Mesenchymal stem cell (in vitro differentiated cells and primary cell): Measurements from ENCODE around the gene ABCB11.
A peak's percentile ranks its signal among the peaks of the same experiment; 100 is the strongest.

Source experiments
- DNase-seq: peaks from one replicate; pipeline ENCODE4 v3.0.0-alpha.2; 2013
- H2AFZ ChIP-seq: one replicate; pipeline ENCODE4 v1.6.1; 2013; ENCODE audit warnings: low read depth, mild to moderate bottlenecking, control low read depth, inconsistent platforms, low read length, moderate library complexity
- H2AK5ac ChIP-seq: 2 replicates; pipeline ENCODE4 v1.6.1; 2013; ENCODE audit warnings: low read length, moderate library complexity, mild to moderate bottlenecking, inconsistent platforms; ENCODE audit not compliant: severe bottlenecking
- H2BK120ac ChIP-seq: one replicate; pipeline ENCODE4 v1.6.1; 2013; ENCODE audit warnings: low read depth, mild to moderate bottlenecking, inconsistent platforms, low read length, moderate library complexity
- H2BK12ac ChIP-seq, 2 experiments: one replicate each; pipeline ENCODE4 v1.6.1; 2013; ENCODE audit warnings: inconsistent platforms in 2 of 2, low read length in 2 of 2, mild to moderate bottlenecking in 2 of 2, moderate library complexity in 2 of 2, control low read depth in 1 of 2
- H2BK15ac ChIP-seq: one replicate; pipeline ENCODE4 v1.6.1; 2013; ENCODE audit warnings: mild to moderate bottlenecking, low read depth, inconsistent platforms; ENCODE audit not compliant: poor library complexity, severe bottlenecking
- H2BK5ac ChIP-seq: 2 replicates; pipeline ENCODE4 v1.6.1; 2013; ENCODE audit warnings: low read depth, mild to moderate bottlenecking, low read length, control low read depth, inconsistent platforms; ENCODE audit not compliant: poor library complexity, severe bottlenecking
- H3K14ac ChIP-seq, 2 experiments: one replicate each; pipeline ENCODE4 v1.6.1; 2013; ENCODE audit warnings: inconsistent platforms in 2 of 2, low read length in 2 of 2, control low read depth in 1 of 2, mild to moderate bottlenecking in 1 of 2, moderate library complexity in 1 of 2
- H3K18ac ChIP-seq, 2 experiments: one replicate each; pipeline ENCODE4 v1.6.1; 2013; ENCODE audit warnings: inconsistent platforms in 2 of 2, low read length in 2 of 2, control low read depth in 1 of 2, low read depth in 1 of 2, mild to moderate bottlenecking in 1 of 2
- H3K23ac ChIP-seq, 2 experiments: one replicate each; pipeline ENCODE4 v1.6.1; 2013; ENCODE audit warnings: inconsistent platforms in 2 of 2, low read length in 2 of 2, mild to moderate bottlenecking in 2 of 2, moderate library complexity in 2 of 2, control low read depth in 1 of 2
- H3K27ac ChIP-seq: 2 replicates; pipeline ENCODE4 v1.5.1; 2013; ENCODE audit warnings: mild to moderate bottlenecking, moderate library complexity, low read length, control low read depth, inconsistent platforms; ENCODE audit not compliant: poor library complexity, severe bottlenecking
- H3K27me3 ChIP-seq, 2 experiments: 2 replicates each; pipeline versions ENCODE4 v1.6.1 to v1.7.0; 2013; ENCODE audit warnings: low read length in 2 of 2, mild to moderate bottlenecking in 2 of 2, moderate library complexity in 2 of 2, control low read depth in 1 of 2, inconsistent platforms in 1 of 2; ENCODE audit not compliant: control insufficient read depth in 1 of 2, insufficient read depth in 1 of 2
- H3K36me3 ChIP-seq, 2 experiments: 2 replicates each; pipeline versions ENCODE4 v1.6.1 to v1.7.0; 2013; ENCODE audit warnings: low read length in 2 of 2, control low read depth in 1 of 2, inconsistent platforms in 1 of 2, low read depth in 1 of 2, mild to moderate bottlenecking in 1 of 2; ENCODE audit not compliant: insufficient read depth in 2 of 2, control insufficient read depth in 1 of 2
- H3K4ac ChIP-seq, 2 experiments: one replicate each; pipeline ENCODE4 v1.6.1; 2013; ENCODE audit warnings: inconsistent platforms in 2 of 2, low read length in 2 of 2, mild to moderate bottlenecking in 2 of 2, moderate library complexity in 2 of 2, control low read depth in 1 of 2, low read depth in 1 of 2
- H3K4me1 ChIP-seq: 2 replicates; pipeline ENCODE4 v1.6.1; 2013; ENCODE audit warnings: low read depth, low read length, control low read depth; ENCODE audit not compliant: control insufficient read depth, insufficient read depth
- H3K4me2 ChIP-seq: 2 replicates; pipeline ENCODE4 v1.6.1; 2013; ENCODE audit warnings: low read length, mild to moderate bottlenecking, inconsistent platforms; ENCODE audit not compliant: poor library complexity, severe bottlenecking
- H3K4me3 ChIP-seq, 2 experiments: 2 replicates each; pipeline versions ENCODE4 v1.5.1 to v1.7.0; 2013; ENCODE audit warnings: low read length in 2 of 2, mild to moderate bottlenecking in 2 of 2, control low read depth in 1 of 2, low read depth in 1 of 2; ENCODE audit not compliant: insufficient read depth in 1 of 2
- H3K79me1 ChIP-seq: replicated peaks from 2 replicates; pipeline ENCODE4 v1.6.1; 2013; ENCODE audit warnings: mild to moderate bottlenecking, control low read depth, low read length, inconsistent platforms; ENCODE audit not compliant: poor library complexity, severe bottlenecking
- H3K9ac ChIP-seq: 2 replicates; pipeline ENCODE4 v1.7.0; 2013; ENCODE audit warnings: mild to moderate bottlenecking, low read length, moderate library complexity
- H3K9me3 ChIP-seq: 2 replicates; pipeline ENCODE4 v1.7.0; 2013; ENCODE audit warnings: mild to moderate bottlenecking, low read length; ENCODE audit not compliant: control insufficient read depth
- H4K8ac ChIP-seq: one replicate; pipeline ENCODE4 v1.6.1; 2013; ENCODE audit warnings: inconsistent platforms, mild to moderate bottlenecking, low read length, moderate library complexity
- H4K91ac ChIP-seq: one replicate; pipeline ENCODE4 v1.6.1; 2013; ENCODE audit warnings: mild to moderate bottlenecking, low read length, inconsistent platforms
- WGBS: methylation state at CpG from one replicate; pipeline ENCODE4 v1.1.7; 2013; ENCODE audit warnings: mixed read lengths; 5-methylcytosine and 5-hydroxymethylcytosine counted together

ABCB11 gene

GRCh38 chr2:169034984-169035544 lies 3.9 kb upstream of the ABCB11 start:
- Histone ChIP-seq H3K4ac (no peak overlapping the region), H3K23ac (no peak overlapping the region), H3K27me3 (no peaks in the 10 kb centered on the region), H3K79me1 (no peaks in the 10 kb centered on the region), H3K4me1 (no peaks in the 10 kb centered on the region), H2BK5ac (no peak overlapping the region), H2AK5ac (no peak overlapping the region), H3K9me3 (no peaks in the 10 kb centered on the region), H2BK12ac (no peak overlapping the region), H2BK120ac (no peak overlapping the region), H3K18ac (no peak overlapping the region), H3K4me3 (no peak overlapping the region), H4K8ac (no peak overlapping the region), H3K4me2 (no peak overlapping the region), H2AFZ (no peak overlapping the region), H2BK15ac (no peak overlapping the region), H3K14ac (no peak overlapping the region), H3K27ac (no peak overlapping the region), H3K36me3 (no peaks in the 10 kb centered on the region), H3K9ac (no peak overlapping the region), H4K91ac (no peak overlapping the region)
- no peak for DNase-seq

- H3K4me1 ChIP-seq: no peaks in the 10 kb centered on the region
- H3K23ac ChIP-seq: no peak overlapping the region
- H3K9ac ChIP-seq: no peak overlapping the region
- H3K36me3 ChIP-seq: no peaks in the 10 kb centered on the region
- H3K18ac ChIP-seq: no peak overlapping the region
- H3K4ac ChIP-seq: no peak overlapping the region
- DNase-seq: peak; percentile 50
- no peaks in the 10 kb centered on the region for H3K9me3 ChIP-seq
- H3K14ac ChIP-seq: no peak overlapping the region
- no peak overlapping the region for H4K91ac ChIP-seq
- H2AFZ ChIP-seq: no peak overlapping the region
- WGBS: 29% methylated on average over 1 of the region's 1 CpG
- no peak overlapping the region for H2BK120ac ChIP-seq
- H4K8ac ChIP-seq: no peak overlapping the region
- no peak overlapping the region for H3K4me3 ChIP-seq
- no peak overlapping the region for H2BK15ac ChIP-seq
- H3K27me3 ChIP-seq: no peaks in the 10 kb centered on the region
- no peak overlapping the region for H3K4me2 ChIP-seq
- no peak overlapping the region for H2AK5ac ChIP-seq
- H3K27ac ChIP-seq: no peak overlapping the region
- H3K79me1 ChIP-seq: no peaks in the 10 kb centered on the region
- H2BK12ac ChIP-seq: no peak overlapping the region
- no peak overlapping the region for H2BK5ac ChIP-seq
Measured at GRCh38 chr2:169034256-169034655, 3.1 kb upstream of the ABCB11 start.

GRCh38 chr2:169029341-169029740 lies 1.8 kb downstream of the ABCB11 start:
- no peaks in the 10 kb centered on the region for H3K9me3 ChIP-seq
- H3K14ac ChIP-seq: no peak overlapping the region
- H3K4ac ChIP-seq: no peak overlapping the region

GRCh38 chr2:169027234-169027633 lies 3.9 kb downstream of the ABCB11 start:
- H3K27ac ChIP-seq: no peak overlapping the region
- H3K4me3 ChIP-seq: no peak overlapping the region
- DNase-seq: no peak
- no peak overlapping the region for H3K4ac ChIP-seq
- no peak overlapping the region for H4K91ac ChIP-seq
- H3K4me1 ChIP-seq: no peaks in the 10 kb centered on the region
- H2BK120ac ChIP-seq: no peak overlapping the region
- no peak overlapping the region for H3K4me2 ChIP-seq
- H3K14ac ChIP-seq: no peak overlapping the region
- H3K9ac ChIP-seq: no peak overlapping the region
- H3K23ac ChIP-seq: no peak overlapping the region
- H2AFZ ChIP-seq: no peak overlapping the region
- H3K9me3 ChIP-seq: no peaks in the 10 kb centered on the region
- no peaks in the 10 kb centered on the region for H3K27me3 ChIP-seq
- no peak overlapping the region for H4K8ac ChIP-seq
- 100% methylated on average over 1 of the region's 3 CpGs for WGBS
- H2BK12ac ChIP-seq: no peak overlapping the region
- no peaks in the 10 kb centered on the region for H3K79me1 ChIP-seq
- no peaks in the 10 kb centered on the region for H3K36me3 ChIP-seq
- no peak overlapping the region for H2AK5ac ChIP-seq
- no peak overlapping the region for H2BK5ac ChIP-seq
- no peak overlapping the region for H2BK15ac ChIP-seq
- no peak overlapping the region for H3K18ac ChIP-seq

More at GRCh38 chr2:169029341-169029740, 1.8 kb downstream of the ABCB11 start:
- no peak overlapping the region for H2BK12ac ChIP-seq
- 93% methylated on average over 4 of the region's 5 CpGs for WGBS
- H3K4me3 ChIP-seq: no peak overlapping the region
- H2BK120ac ChIP-seq: no peak overlapping the region
- no peak for DNase-seq
- H3K23ac ChIP-seq: no peak overlapping the region
- H2BK15ac ChIP-seq: no peak overlapping the region
- no peaks in the 10 kb centered on the region for H3K4me1 ChIP-seq
- no peak overlapping the region for H2AFZ ChIP-seq
- H3K9ac ChIP-seq: no peak overlapping the region
- H3K18ac ChIP-seq: no peak overlapping the region
- no peak overlapping the region for H3K27ac ChIP-seq
- no peaks in the 10 kb centered on the region for H3K79me1 ChIP-seq
- no peaks in the 10 kb centered on the region for H3K27me3 ChIP-seq
- no peak overlapping the region for H2BK5ac ChIP-seq
- H4K91ac ChIP-seq: no peak overlapping the region
- no peak overlapping the region for H2AK5ac ChIP-seq
- H3K36me3 ChIP-seq: no peaks in the 10 kb centered on the region
- no peak overlapping the region for H4K8ac ChIP-seq
- no peak overlapping the region for H3K4me2 ChIP-seq
